ENCODE data around the gene CLCN7.
A peak's percentile ranks its signal among the peaks of the same experiment; 100 is the strongest.

Gene CLCN7

DNA sequence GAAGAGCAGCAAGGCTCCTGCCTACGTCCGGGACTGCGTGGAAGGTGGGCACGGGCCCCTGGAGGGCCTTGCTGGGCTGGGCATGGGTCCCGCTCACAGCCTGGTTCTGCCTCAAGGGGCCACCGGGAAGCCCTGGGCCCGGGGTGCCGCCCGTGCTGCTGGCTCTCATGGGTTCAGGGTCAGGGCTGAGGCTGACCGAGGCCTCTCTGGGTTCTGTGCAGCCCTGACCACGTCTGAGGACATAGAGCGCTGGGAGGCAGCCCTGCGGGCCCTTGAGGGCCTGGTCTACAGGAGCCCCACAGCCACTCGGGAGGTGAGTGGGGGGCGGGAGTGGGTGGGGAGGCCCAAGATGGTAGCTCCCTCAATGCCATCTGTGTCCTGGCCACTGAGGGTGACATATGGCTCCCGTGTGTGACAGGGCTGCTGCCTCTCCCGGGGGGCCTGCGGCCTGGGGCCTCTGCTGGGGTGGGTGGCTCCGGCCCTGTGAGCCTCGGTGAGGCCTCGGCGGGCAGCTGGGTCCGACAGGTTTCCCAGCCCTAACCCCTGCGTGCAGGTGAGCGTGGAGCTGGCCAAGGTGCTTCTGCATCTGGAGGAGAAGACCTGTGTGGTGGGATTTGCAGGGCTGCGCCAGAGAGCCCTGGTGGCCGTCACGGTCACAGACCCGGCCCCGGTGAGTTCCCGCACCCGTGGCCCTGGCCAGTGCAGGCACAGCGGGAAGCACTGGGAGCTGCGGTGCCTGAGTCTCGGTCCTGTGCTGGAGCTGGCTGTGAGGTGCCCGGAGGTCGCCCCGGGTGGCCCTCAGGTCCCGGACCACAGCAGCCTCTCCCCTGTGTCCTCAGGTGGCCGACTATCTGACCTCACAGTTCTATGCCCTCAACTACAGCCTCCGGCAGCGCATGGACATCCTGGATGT, 27.5 kb upstream of the CLCN7 start:
- DNase-seq = no peak

GRCh38 chr16:1501630-1502029, 26.8 kb upstream of the CLCN7 start:
- DNase-seq = no peak

GRCh38 chr16:1500465-1501150, 25.8 kb upstream of the CLCN7 start:
- DNase-seq = no peak

GRCh38 chr16:1499756-1500464, 25.1 kb upstream of the CLCN7 start:
- no peak for DNase-seq

GRCh38 chr16:1498899-1499676, 24.3 kb upstream of the CLCN7 start:
- no peak for DNase-seq

GRCh38 chr16:1497014-1497598, 22.3 kb upstream of the CLCN7 start:
- DNase-seq = no peak

DNA sequence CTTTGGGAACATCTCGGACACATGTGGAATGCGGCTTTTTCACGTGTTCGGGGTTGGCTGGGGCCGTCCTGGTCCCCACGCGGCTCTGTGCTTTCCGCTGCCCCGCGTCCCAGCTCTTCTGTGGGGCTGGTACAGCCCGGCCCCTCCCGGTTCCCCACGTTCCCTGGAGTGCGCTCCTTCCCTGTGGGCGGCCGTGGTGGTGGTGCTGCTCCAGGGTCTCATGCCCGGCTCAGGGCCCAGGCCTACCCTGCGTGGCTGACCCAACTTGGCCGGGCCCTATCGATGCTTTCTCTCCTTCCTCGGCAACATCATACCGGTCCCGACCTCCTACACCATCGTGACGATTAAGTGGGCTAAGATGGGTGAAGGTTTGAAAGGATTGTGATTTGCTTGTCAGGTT, 21.6 kb upstream of the CLCN7 start:
- no peak for DNase-seq

- no peak for DNase-seq
These were observed 21.0 kb upstream of the CLCN7 start for GRCh38 chr16:1495889-1496262.

GRCh38 chr16:1495211-1495888, 20.5 kb upstream of the CLCN7 start:
- no peak for DNase-seq

DNA sequence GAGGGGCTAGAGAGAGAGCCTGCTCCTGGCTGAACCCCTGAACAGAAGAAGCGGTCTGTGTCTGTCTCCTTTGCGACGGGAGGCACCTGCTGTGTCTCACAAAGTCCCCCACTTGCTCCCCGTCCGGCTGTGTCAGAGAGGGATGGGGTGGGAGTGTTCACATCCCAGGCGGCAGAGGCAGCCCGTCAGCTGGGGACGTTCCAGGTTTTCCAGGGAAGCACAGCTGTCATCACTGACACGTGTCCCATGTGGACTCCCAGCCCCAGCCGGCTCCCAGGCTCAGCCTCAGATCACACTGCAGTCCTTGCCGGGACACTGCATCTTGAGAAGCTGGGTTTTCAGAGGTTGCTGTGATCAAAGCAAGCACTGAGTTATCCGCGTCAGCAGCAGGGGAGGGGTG, 19.9 kb upstream of the CLCN7 start:
- DNase-seq = no peak

GRCh38 chr16:1494129-1494640, 19.4 kb upstream of the CLCN7 start:
- DNase-seq = peak; percentile 15

DNA sequence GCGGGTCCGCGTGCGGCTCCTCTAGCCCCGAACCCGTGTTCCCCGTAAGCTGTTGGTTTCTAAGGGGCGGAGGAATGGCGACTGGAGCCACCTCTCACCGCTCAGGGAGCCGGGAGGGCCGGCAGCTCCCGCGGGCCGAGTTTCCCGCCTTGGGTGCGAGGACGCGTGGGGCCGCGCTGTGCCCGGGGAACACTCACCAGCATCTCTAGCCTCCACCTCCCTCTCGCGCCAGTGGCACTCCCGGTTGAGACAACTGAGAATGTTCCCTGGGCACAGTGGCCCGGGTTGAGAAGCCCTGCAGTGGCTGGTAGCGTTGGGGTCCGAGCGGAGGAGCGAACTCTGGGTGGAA, 18.9 kb upstream of the CLCN7 start:
- no peak for DNase-seq

GRCh38 chr16:1492923-1493745, 18.3 kb upstream of the CLCN7 start, which contains the start of gene TELO2:
TELO2 (plus strand) TSS chr16:1493360; CDS start chr16:1494282, 922 bp downstream.
- peak; percentile 77 for DNase-seq

- DNase-seq = no peak
These were observed 17.5 kb upstream of the CLCN7 start for GRCh38 chr16:1492082-1492922.

DNA sequence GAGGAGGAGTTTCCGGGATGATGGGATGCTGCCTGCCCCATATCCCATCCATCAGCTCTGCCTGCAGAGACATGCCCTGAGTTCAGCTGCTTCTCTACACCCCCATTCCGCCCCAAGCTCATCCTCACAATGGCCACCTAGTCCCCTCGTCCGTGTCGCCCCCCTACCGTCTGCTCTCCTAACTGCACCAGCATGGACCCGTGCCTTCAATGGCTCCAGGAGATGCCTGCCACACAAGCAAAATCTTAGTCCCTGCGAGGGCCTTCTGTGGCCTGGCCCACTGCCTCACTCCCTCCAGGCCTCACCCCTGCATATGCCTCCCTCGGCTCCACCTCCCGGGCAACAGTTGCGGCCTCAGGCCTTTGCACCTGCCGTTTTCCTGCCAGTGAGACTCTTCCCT, 16.5 kb upstream of the CLCN7 start:
- no peak for DNase-seq

DNA sequence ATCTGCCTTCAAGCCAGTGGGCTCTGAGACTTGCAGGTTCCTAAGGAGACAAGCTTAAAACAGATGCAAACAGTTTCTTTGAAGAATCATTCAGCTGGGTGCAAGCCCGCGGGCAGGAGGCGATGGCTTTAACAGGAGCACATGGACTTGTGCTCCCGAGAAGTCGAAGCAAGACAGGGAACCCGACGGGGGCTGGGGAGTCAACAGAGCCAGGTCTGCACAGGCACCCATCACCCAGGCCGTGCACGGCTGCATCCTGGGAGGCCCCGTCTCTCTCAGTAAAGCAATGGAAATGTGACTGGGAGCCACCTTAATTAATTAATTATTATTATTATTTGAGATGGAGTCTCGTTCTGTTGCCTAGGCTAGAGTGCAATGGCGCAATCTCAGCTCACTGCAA, 14.2 kb upstream of the CLCN7 start:
- no peak for DNase-seq

- DNase-seq = no peak
These were observed 13.8 kb upstream of the CLCN7 start, which contains the start of gene PTX4 for GRCh38 chr16:1488619-1489018. PTX4 (minus strand) TSS chr16:1488944; CDS start chr16:1488909, 35 bp downstream.

GRCh38 chr16:1488054-1488601, 13.3 kb upstream of the CLCN7 start:
- no peak for DNase-seq

GRCh38 chr16:1487395-1488053, 12.7 kb upstream of the CLCN7 start:
- DNase-seq = no peak

All from NCI-H1092 treated with DMSO at 0.1 percent for 48 hours (cell line).